GM18520 (cell line): ENCODE measurements around the gene PLCB3.
"Not testable (repeated sequence)": the region's sequence is repeated elsewhere in the genome, so short reads cannot be mapped to it uniquely, and the experiment has no call there.

ENCODE experiments used
- ATAC-seq: cut with Tn5 transposase; IDR thresholded peaks from one replicate; pipeline ENCODE4 v1.9.1; 2021; ENCODE audit not compliant: unreplicated experiment

The PLCB3 gene

GRCh38 chr11:64235437-64236161, 15.7 kb upstream of the PLCB3 start:
- no peak for ATAC-seq

- ATAC-seq, result no peak
Observed at GRCh38 chr11:64237484-64237951, 13.8 kb upstream of the PLCB3 start.

- ATAC-seq, result no peak
Observed at GRCh38 chr11:64238076-64238475, 13.3 kb upstream of the PLCB3 start.

DNA sequence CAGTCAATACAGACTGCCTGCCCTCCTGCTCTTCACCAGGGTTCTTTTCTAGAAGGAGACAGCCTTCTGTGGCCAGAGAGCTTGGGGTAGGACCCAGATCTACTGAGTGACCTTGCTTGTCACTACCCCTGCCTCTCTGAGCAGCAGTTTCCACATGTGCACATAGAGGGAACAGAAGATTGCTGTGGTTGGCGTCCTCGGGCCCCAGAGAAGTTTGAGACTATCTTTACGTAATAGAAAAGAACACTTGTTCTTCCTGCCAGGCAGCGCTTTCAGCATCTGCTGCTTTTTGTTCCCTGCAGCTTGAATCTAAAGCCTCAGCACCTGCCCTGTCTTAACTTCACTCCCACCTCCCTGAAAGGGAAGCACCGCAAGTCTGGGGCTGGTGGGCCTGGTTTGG, 12.3 kb upstream of the PLCB3 start:
- ATAC-seq, result no peak

- ATAC-seq, result no peak
Observed at GRCh38 chr11:64239662-64240434, 11.5 kb upstream of the PLCB3 start.

- ATAC-seq, result peak; percentile 55
Observed at GRCh38 chr11:64240435-64241240, 10.7 kb upstream of the PLCB3 start, which contains the start of gene FKBP2. TSS of gene FKBP2 (plus strand) at chr11:64241095. CDS start at chr11:64242388, 1,293 bp downstream.

DNA sequence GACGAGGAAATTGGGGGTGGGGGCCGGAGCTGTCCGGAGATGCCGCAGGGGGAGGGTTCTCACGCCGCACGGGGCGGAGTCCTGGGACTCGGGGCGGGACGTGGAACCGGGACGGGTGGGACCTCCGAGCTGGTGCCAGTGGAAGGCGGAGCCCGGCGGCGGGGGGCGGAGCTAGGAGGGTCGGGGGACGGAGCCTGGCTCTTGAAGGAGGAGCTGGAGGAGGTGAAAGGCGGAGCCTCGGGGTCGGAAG, 10.2 kb upstream of the PLCB3 start:
- peak; percentile 48 for ATAC-seq

DNA sequence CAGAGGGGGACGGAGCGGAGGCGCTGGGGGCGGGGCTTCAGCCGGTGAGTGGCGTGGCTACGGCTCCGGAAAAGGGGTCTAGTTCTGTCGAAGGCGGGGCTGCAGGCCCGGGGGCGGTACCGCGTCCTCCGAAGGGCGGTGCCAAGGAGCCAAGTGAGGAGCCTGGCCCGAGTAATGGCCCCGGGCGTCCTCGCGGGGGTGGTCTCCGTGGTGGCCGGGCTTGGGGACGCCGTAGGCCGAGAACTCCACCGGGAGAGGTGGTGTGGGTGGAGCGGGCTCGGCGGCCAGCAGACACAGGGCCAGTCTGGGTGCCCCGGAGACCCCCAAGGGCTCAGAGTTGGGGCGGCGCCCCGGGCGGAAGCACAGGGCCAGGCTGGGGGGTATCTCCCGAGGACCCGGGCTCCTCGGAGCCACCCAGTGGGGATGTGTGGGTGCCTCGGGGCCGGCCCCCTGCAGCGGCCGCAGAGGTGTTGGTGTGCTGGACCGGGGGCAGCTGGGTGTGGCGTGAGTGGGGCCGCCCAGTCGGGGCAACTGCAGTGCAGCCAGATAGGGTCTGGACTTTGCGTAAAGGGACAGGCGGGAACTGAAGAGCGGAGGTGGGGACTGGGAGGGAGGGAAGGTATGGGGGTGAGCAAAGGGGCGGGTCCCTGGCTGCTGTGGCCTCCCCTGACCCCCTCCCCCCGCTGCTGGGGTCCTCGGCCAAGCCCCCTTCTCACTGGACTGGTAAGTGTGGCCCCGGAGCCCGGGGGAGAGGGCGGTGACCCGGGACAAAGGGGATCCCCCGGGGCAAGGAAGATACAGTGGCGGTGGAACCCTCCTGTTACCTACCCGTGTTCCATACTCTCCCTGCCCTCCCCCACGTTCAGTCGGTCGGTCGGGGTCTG, 9.6 kb upstream of the PLCB3 start:
- ATAC-seq, result peak; percentile 5

DNA sequence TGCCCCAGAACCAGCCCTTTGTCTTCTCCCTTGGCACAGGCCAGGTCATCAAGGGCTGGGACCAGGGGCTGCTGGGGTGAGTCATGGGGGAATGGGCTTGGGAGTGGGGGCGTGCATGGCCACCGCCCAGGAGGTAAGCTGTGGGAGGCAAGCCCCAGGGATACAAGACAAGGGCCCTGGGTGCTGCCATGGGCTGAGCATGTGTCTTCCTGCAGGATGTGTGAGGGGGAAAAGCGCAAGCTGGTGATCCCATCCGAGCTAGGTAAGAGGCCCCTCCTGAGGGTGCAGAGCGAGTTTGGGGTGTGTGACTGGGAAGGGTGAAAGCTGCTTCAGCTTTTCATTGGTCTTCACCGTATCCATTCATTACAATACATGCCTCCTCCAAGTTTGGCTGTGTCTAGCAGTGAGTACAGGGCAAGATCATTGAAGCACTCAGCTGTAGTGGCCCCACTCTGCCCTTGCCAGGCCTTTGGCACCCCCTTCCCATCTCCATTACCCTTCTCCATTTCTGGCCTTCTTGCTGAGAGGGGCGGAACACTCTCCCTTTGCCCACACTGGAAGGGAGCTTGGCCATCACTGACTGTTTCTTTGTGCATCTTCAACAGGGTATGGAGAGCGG, 8.0 kb upstream of the PLCB3 start:
- ATAC-seq, result no peak

- ATAC-seq, result no peak
Observed at GRCh38 chr11:64244107-64244506, 7.2 kb upstream of the PLCB3 start.

DNA sequence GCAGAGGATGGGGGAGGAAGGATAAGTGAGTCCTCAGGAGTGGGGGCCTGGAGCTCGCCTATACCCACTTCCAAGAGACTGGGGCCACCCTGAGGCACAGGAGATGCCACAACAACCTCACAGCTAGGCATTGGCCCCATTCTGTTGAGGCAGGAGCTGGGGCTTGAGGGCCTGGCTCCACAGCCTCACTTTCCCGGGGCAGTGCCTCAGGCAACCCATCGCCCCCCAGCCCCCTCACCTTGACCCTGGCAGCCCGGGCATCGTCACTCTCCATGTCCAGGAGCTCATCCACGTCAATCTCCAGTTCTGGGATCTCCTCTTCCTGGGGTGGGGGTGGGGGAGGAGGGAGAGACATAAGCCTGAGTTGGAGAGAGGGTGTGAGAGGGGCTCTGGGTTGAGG, 6.4 kb upstream of the PLCB3 start:
- no peak for ATAC-seq

- ATAC-seq, result no peak
Observed at GRCh38 chr11:64245401-64245796, 5.9 kb upstream of the PLCB3 start.

DNA sequence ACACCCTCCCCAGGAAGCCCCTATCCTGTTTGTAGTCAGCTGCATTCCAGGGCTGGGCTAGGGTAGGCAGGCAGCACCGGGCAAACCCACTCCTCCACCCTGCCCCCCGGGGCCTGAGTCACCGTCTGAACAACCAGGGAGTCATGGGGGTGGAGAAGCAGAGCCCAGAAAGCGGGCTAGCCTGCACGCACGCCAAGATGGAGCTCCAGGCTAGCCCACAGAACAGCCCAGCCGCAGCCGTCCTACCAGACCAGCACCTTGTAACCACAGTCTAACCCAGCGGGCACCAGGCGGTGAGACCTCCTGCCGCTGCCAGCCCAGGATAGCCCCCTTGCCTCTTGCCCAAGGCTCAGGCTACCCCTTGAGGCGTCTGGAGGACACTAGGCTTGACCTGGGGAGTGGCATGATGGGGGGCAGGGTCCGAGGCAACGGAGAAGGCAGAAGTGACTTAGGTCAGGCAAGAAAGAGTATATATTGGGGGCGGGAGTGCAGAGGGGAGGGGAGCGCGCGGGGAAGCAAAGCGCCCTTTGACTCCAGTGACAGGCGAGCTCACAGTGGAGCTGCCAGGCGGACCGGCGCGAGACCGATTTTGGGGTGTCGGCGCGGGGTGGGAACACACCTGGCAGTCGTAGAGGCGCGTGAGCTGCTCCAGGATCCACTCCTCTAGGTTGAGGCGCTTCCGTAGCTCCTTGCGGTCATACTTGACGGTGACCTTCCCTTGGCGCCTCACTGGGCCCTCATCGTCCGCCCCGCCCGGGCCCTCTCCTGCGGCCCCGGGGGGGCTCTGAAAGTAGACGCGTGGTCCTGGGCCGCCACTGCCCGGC, 5.3 kb upstream of the PLCB3 start:
- ATAC-seq, result no peak

- not testable (repeated sequence) for ATAC-seq
Observed at GRCh38 chr11:64246621-64246870, 4.8 kb upstream of the PLCB3 start.

GRCh38 chr11:64246871-64247728, 4.2 kb upstream of the PLCB3 start, which contains the start of gene PPP1R14B:
TSS of gene PPP1R14B (minus strand) at chr11:64246943. CDS start at chr11:64246673, 270 bp downstream.
- ATAC-seq, result no peak

DNA sequence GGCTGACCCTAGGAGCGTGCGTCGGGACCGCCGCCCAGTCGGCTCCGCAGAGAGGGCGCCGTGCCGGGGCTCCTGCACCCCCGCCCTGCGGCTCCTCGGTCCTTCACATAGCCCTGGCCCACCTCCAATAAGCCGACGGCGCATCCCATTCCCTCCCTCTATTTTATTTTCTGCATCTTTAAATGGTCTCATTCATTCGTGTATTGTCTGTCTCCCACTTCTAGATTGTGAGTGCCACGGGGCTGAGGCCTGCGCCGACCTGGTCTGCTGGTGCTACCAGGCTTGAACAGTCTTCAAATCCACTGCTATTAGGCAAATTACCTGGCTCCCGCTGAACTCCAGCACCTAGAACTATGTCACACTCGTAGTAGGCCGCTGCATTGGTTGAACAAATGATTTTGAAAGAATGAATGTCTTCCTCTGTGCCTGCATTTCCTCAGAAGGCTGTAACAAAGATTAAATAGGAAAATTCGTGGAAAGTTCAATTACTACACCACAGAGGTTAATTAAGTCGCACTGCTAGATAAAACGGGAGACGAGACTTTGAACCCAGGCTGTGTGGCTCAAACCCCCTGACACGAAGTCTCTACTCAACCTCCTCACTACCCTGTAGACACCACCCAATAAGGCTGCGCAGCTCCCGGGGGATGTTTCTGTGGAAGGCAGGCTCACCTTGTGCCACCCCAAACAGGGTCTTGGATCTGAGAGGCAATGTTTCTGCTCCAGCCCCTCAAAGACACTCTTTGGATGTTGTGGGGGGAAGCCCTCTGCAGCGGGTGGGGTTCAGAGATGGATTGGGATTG, 3.4 kb upstream of the PLCB3 start:
- ATAC-seq, result no peak

DNA sequence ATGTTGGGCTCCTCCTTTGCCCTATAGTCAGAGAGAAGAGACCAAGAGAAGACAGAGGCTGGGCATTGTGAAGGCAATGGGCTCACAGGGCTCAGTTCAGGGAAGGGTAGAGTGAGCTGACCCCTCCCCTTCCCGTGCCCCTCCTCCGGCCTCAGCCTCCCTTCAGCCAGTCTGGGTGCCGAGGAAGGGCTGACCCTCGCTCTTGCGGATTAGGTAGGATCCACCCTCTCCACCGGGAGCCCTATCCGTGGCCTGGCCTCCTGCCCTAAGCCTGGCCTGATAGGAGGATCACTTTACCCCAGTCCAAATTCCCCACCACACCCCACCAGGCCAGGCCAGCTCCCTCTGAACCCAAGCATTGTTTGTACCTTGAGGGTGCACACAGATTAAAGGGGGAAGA, 2.8 kb upstream of the PLCB3 start:
- no peak for ATAC-seq

- ATAC-seq, result no peak
Observed at GRCh38 chr11:64249038-64249437, 2.3 kb upstream of the PLCB3 start.
